Epithelial cell of prostate (primary cell): ENCODE data around the gene COX6A2.
A peak's percentile ranks its signal among the peaks of the same experiment; 100 is the strongest.
"Not testable (repeated sequence)": the region's sequence is repeated elsewhere in the genome, so short reads cannot be mapped to it uniquely, and the experiment has no call there.

ENCODE experiments used
- DNase-seq: peaks from one replicate; pipeline ENCODE4 v3.0.0-alpha.2; 2011; ENCODE audit warnings: low read depth, low spot score
- H3K27ac ChIP-seq: fragments of 450-650 bp; 2 replicates; pipeline ENCODE4 v1.5.1; 2017; ENCODE audit warnings: mild to moderate bottlenecking

COX6A2 gene

DNA sequence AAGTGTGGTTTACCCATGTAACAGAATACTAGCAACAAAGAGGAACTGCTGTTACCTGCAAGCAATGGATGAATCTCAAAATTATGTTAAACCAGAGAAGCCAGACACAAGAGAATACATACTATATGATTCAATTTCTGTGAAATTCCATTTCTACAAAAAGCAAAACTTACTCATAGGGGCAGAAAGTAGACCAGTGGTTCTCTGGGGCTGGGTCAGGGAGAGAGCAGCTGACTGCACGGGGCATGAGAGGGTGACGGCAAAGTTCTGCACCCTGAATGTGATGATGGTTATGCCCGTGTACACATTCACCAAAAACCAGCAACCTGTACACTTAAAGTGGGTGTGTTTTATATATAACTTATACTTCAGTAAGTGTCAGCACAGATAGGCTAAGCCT, 11.4 kb upstream of the COX6A2 start:
- H3K27ac ChIP-seq = no peak overlapping the region
- DNase-seq = no peak

DNA sequence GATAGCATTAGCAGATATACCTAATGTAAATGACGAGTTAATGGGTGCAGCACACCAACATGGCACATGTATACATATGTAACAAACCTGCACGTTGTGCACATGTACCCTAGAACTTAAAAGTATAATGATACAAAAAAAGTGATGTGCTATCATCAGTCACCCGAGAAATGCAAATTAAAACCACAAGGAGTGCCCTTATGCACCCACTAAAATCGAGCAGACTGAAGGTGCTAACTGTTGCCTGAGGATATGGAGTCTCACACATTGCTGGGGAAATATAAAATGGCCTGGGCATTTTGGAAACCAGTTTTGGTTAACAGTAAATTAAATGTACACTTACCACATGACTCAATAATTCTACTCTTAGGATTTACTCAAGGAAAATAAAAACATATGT, 10.9 kb upstream of the COX6A2 start:
- H3K27ac ChIP-seq, DNase-seq: not testable (repeated sequence)

DNA sequence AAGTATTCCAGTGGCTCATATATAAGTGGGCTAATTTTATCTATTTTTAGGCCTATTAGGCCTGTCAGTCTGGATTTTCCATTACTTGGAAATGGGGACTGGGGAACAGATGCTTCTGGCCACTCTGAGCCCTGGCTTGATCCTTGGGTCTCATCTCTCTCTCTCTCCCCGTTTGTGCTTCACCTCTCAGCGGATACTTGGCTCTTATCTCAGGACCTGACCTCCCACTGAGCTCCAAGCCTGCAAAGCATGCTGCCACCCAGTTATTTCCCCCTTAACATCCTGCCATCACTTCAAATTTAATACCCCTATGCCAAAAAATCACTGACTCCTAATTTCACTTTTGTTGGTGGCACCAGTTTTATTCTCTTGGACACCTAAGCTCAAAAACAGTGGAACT, 10.3 kb upstream of the COX6A2 start:
- H3K27ac ChIP-seq = no peak overlapping the region
- DNase-seq = no peak

DNA sequence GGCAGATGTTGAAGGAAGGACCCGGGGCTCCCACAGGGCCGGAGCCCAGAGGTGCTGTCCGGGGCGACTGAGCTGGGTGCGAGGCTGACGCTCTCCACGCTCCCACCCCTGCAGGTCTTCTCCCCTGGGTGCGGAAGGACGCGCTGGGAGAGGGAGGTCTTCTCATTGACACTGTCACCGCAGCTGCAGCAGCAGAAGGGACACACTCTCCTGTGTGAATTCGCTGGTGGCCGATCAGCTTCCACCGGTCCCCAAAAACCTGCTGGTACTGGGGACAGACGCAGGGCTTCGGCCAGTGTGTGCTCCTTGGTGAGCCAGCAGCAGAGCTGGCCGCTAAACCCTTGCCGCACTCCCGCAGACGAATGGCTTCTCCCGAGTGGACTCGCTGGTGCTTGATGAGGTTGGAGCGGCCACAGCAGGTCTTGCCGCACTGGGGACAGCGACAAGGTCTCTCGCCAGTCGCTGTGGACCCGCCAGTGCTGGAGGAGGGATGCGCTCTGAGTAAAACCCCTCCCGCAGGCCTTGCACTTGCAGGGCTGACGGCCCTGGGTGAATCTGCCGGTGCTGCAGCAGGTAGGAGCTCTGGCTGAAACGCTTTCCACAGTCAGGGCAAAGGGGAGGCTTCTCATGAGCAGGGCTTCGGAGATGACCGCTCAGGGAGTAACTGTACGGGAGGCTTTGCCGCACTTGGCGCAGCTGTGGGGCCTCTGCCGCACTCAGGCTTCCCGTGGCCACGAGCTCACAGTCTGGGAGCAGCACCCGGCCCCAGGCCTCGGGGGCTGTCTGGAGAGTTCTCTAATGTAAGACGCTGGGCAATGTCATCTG, 8.3 kb upstream of the COX6A2 start:
- H3K27ac ChIP-seq = no peak overlapping the region

DNA sequence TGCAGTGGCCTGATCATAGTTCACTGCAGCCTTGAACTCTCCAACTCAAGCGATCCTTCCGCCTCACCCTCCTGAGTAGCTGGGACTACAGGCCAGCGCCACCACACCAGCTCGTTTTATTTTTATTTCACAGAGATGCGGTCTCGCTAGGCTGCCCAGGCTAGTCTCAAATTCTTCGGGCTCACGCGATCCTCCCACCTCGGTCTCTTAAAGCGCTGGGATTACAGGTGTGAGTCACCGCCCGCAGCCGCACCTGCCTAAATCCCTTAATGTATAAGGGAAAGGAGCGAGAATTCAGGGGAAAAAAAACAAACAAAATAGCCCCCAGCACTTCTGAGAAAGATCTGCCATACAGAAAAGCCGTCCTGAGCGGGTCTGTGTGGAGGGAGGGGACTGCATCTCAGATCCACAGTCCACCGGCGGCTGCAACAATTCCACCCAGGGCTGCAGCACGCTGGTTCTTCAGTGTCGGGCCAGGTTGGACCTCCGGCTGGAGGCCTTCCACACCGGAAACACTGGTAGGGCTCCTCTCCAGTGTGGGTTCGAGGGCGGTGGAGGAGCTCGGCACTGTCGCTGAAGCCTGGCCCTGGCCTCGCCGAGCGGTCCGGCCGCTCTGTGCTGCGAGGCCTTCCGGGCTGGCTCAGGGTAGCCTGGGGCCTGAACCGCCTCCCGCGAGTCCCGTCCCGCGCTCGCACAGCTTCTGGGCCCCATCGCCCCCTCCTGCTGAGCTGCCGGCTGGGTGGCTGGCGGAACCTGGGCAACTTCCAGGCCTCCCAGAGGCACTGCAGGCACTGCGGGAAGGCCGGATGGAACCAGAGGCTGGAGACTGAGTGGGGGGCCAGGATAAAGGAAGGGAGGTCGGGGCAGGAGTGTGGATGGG, 7.4 kb upstream of the COX6A2 start:
- H3K27ac ChIP-seq = no peak overlapping the region
- no peak for DNase-seq

More for the DNA sequence above, 8.3 kb upstream of the COX6A2 start:
- no peak for DNase-seq

DNA sequence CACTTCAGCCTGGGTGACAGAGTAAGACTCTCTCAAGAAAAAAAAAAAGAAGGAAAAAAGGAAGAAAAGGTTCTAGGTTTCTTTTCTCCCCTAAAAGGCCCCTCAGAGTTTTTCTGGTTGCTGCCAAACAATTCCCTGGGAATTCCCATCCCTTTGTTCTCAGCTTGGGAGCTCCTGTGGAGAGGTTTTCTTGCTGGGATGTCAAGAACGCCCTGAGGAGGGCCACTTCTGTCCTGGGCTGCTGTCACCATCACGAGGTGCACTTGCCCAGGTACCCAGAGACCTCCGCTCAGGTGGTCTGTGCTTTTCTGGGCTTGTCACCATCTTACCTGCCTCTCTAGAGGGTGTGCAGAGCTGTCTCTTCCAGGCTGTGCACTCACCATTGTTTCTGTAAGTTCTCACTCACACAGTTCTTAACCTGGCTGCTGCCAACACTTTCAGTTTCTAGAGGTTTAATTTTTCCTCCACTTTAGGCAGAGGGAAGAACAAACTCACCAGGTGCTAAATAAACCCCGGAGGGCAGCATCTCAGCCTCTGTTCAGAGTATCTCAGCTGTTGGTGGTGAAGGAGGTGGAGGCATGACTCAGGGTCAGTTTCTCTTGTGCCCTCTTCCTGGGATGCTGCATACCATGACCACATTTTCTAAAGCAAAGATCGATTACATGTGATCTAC, 2.4 kb upstream of the COX6A2 start:
- no peak for DNase-seq
- H3K27ac ChIP-seq = no peak overlapping the region

DNA sequence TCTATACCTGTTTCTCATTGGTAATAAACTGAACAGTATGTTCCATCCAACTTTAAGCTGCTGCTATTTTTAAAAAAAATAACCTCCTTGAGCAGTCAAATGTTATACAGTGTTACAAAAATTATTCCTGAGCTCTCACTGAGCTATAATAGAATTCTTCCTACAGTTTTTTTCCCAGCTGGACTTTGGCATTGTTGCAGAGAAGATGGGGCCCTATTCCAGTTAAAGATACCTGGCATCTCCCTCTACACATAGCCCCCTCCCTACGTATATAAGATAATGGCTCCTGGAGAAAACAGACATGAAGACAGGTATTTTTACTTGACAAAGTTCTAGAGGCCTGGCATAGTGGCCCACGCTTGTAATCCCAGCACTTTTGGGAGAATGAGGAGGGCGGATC, 1.6 kb upstream of the COX6A2 start:
- no peak overlapping the region for H3K27ac ChIP-seq
- DNase-seq = no peak

DNA sequence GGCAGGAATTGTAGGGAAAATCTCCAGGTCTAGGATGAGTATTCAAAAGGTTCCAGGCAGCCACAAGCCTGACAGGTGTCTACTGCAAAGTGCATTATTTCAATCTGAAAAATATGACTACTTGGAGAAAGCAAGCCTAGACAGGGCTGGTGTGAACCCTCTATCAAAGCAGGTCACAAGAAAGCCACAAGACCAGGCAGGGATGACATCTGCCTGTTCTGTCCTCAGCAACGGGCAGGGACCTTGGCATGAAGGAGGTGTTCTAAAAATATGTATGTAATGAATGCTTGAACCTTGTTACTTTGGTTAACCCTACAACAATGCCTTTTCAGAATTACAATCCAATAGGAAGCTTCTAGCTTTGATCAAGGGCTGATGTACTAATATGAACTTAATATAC, 1.2 kb upstream of the COX6A2 start:
- no peak for DNase-seq
- H3K27ac ChIP-seq = no peak overlapping the region

DNA sequence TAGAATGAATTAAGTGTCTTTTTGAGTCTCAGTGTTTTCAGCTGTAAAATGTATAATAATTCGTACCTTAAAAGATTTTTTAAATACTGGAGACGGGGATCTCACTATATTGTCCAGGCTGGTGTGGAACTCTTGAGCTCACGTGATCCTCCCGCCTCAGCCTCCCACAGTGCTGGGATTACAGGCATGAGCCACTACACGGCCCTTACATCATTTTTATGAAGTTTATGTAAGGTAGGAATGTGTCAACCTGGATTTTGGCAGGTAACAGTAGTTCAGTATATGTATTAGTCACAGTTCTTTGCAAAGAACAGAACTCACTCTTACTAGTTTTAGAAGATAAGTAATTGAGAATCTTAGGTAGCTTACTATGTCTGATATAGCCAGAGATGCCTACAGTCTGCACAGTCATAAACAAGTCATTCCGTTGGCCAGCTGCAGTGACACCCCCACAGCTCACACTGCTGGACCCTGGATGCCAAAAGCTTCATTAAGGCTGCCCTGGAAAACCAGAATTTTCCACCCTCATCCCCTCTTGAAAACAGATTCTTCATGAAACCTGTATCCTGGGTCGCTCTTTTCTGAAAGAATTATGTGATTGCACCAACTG, 583 bp upstream of the COX6A2 start:
- no peak overlapping the region for H3K27ac ChIP-seq
- peak; percentile 36 for DNase-seq

DNA sequence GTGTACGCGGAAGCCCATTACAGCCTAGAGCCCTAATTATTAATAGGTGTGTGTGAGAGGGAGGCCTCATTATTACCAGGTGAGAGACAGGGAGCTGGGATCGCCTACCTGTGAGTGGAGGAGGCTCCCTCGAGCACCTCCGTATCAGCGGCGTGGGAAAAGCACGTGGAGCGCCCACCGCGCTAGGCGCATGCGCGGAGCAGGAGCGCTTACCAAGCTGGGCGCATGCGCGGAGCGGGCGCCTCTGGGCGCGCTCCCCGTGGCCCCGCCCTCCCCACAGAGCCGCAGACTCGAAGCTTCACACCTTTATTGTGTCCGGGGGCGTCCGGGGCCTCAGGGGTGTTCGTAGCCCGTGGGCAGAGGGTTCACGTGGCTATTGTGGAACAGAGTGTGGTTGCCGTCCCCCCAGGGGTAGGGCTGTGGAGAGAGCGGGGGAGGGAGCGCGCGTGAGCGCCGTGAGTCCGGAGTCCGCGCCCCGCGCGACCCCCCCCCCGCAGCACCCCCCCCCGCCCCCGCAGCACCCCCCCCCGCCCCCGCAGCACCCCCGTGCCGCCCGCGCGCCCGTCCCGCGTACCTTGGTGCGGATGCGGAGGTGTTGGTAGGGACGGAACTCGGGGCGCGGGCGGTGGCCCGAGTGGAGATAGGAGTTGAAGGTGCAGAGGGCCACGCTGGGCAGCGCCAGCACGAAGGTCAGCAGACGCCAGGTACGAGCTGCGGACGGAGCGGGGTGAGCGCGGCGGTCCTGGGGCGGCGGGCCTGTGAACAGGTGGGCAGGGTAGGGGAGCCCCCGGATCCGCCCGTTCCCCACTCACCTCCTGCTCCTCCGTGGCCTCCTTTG, 500 bp downstream of the COX6A2 start:
- DNase-seq = no peak
- H3K27ac ChIP-seq = no peak overlapping the region

DNA sequence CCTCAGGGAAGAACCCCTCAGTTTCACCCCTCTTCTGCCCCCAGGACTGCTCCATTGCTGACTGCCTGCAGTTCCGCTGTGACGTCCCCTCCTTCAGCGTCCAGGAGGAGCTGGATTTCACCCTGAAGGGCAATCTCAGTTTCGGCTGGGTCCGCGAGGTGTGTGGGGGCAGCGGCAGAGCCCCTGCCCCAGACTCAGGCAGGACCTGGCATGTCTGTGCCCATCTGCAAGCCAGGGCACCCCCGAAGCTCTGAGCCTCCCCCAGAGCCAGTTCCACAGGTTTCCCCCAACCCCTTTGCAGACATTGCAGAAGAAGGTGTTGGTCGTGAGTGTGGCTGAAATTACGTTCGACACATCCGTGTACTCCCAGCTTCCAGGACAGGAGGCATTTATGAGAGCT, 4.4 kb downstream of the COX6A2 start:
- no peak overlapping the region for H3K27ac ChIP-seq
- DNase-seq = no peak

DNA sequence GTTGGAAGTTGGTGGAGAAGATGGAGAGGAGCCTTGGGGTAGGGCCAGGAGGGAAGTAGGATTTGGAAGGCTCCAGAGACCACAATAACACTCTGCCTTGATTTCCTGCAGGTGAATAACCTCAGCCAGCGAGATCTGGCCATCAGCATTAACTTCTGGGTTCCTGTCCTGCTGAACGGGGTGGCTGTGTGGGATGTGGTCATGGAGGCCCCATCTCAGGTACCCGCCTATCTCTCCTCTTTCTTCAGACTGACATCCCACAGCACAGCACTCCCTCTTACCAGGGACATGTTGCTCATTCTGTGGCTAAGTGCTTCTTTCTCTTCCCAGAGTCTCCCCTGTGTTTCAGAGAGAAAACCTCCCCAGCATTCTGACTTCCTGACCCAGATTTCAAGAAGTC, 4.9 kb downstream of the COX6A2 start:
- H3K27ac ChIP-seq = no peak overlapping the region
- DNase-seq = no peak

DNA sequence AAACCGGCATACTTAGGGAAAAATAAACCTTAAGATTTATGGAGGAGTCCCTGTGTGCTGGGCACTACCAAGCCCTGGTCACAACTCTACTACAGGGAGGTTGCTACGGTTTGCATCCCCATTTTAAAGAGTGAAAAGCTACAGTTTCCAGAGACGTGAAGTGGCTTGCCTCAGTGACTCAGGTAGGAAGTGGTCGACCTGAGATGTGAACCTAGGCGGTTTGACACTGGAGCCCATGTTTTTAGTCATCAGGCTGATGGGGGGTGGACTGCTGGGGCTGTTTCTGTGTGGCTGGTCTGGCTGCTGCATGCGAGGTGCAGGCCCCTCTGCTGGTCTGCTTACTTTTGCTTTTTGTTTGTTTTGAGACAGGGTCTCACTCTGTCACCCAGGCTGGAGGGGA, 6.6 kb downstream of the COX6A2 start:
- no peak for DNase-seq
- no peak overlapping the region for H3K27ac ChIP-seq

DNA sequence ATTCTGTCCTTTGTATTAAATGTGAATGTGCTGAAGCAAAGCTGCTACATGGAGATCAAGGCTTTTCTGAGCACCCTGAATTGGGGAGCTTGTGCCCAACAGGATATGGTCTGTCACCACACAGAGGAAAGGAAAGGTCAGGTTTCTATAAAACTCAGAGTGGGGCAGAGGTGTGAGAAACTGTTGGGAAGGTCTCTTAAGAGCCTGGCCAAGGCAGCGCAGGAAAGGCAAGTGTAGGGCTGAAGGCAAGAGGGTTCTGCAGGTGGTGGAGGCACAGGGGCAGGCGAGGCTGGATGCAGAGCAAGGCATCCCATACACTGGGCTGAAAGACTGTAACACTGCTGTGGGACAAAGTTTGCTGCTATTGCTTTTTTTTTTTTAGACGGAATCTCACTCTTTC, 8.1 kb downstream of the COX6A2 start:
- no peak for DNase-seq

DNA sequence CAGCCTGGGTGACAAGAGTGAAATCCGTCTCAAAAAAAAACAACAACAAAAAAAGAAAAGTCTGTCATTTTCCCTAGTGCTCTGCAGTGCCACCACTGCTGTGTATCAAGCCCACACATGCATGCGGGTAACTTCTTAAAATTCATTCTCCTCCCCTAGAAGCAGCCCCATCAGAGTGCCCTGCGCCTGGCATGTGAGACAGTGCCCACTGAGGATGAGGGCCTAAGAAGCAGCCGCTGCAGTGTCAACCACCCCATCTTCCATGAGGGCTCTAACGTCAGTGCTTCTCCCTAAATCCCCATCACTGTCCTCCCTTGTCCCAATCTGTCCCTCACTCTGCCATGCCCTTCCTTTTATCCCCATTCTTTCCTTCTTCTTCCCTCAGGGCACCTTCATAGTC, 10.2 kb downstream of the COX6A2 start:
- no peak overlapping the region for H3K27ac ChIP-seq
- DNase-seq = no peak

More for the DNA sequence above, 8.1 kb downstream of the COX6A2 start:
- H3K27ac ChIP-seq = no peak overlapping the region

DNA sequence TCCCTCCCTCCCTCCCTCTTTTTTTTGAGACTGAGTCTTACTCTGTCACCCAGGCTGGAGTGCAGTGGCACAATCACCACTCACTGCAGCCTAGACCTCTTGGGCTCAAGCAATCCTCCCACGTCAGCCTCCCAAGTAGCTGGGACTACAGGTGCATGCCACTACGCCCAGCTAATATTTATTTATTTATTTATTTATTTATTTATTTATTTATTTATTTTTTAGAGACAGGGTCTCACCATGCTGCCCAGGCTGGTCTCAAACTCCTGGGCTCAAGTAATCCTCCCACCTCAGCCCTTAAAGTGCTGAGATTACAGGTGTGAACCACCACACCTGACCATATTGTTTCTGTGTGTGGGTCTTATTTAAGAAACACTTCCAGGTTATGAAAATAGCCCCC, 11.1 kb downstream of the COX6A2 start:
- not testable (repeated sequence) for DNase-seq, H3K27ac ChIP-seq

DNA sequence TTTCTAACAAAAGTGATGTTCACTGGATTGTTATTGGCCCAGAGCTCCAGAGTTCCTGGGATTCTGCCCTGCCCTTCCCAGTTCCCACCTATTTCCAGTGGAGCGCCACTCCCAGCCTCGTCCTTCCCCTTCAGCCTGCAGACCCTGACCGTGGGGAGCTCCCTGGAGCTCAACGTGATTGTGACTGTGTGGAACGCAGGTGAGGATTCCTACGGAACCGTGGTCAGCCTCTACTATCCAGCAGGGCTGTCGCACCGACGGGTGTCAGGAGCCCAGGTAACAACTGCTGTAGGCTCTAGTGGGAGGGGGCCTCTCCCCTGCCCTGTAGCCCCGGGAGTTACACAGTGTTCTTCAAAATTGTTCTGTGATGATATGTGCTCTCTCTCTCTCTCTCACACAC, 11.8 kb downstream of the COX6A2 start:
- no peak overlapping the region for H3K27ac ChIP-seq
- no peak for DNase-seq

DNA sequence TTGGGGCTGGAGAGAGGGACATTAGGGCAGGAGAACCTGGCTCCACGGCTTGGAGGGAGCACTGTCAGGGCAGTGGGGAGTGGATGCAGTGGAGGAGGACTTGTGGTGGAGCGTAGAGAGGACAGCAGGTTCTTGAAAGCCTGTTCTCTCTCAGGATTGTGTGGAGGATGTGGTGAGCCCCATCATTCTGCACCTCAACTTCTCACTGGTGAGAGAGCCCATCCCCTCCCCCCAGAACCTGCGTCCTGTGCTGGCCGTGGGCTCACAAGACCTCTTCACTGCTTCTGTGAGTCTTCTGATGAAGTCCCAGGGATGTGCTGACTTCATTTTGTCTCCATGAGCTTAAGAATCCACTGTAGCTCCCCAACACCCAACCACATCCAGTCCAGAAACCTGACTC, 13.5 kb downstream of the COX6A2 start:
- no peak overlapping the region for H3K27ac ChIP-seq
- DNase-seq = no peak

DNA sequence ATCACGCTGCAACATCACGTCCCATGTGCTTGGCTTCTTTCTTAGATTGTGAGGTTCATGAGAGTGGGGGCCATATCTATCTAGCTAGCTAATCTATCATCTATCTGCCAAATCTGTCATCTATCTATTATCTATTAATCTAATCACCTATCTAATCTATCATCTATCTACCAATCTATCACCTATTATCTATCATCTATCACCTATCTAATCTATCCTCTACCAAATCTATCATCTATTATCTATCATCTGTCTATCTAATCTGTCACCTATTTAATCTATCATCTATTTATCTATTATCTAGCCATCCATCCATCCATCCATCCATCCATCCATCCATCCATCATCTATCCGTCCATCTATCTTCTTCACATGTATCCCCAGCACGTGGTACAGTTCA, 14.2 kb downstream of the COX6A2 start:
- H3K27ac ChIP-seq = no peak overlapping the region
- DNase-seq = no peak

DNA sequence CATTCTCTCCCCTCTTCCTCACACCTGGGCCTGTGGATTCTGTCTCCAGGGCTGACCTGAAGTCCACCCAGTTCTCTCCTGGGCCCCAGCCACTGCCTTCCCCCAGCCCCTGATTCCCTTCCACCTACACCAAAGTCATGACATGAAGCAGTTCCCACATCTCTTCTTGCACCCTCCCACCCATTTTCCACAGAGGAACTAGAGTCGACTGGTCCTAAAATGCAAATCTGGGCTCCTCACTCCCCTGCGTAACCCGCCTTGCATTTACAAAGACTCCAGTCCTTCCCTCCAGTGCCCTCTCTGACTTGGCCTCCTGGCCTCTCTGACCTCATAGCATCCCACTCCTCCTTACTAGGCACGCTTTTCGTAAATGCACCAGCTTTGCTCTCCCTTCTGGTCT, 14.8 kb downstream of the COX6A2 start:
- no peak overlapping the region for H3K27ac ChIP-seq
- DNase-seq = no peak
